ENCODE measurements around the gene FAM181B. TPM values are rescaled to one million over a fixed set of nuclear protein-coding genes. Genes with fewer than 3 reads are reported as not detected.

The FAM181B gene
- total and polyA plus RNA-seq, 11 donors = 0.06 to 0.35 (median 0.10) TPM; not detected in 3

DNA sequence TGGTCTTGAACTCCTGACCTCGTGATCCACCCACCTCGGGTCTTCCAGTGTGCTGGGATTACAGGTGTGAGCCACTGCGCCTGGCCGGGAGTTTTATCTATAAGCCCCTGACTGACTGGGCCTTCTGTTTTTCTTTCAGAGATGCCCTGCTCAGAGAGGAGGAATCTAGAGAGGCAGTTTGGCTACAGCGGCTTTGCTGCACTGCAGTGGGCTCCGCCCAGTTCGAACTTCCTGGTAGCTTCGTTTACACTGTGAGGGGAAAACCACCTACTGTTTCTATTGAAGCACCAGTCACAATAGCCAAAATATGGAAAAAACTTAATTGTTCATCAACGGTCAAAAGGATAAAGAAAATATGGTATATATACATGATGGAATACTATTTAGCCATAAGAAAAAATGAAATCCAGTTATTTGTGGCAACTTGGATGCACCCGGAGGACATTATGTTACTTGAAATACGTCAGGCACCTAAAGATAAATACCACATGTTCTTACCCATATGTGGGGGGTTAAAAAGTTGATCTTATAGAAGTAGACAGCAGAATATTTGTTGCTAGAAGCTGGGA is 31.9 kb upstream of the FAM181B start:
- H3K27me3 ChIP-seq = peaks cover 0 to 3% (median 0%) of the 10 kb centered on the region in 9 donors
- ATAC-seq (no peak), DNase-seq (no peak)
- H3K36me3 ChIP-seq = no peaks in the 10 kb centered on the region
- no peaks in the 10 kb centered on the region for H3K4me1 ChIP-seq
- H3K27ac ChIP-seq = no peak overlapping the region
- H3K9me3 ChIP-seq = no peaks in the 10 kb centered on the region
- WGBS, 4 donors = 62 to 68% (median 65%) methylated on average over 11 of the region's 11 CpGs
- TF ChIP-seq, protein P1, sequence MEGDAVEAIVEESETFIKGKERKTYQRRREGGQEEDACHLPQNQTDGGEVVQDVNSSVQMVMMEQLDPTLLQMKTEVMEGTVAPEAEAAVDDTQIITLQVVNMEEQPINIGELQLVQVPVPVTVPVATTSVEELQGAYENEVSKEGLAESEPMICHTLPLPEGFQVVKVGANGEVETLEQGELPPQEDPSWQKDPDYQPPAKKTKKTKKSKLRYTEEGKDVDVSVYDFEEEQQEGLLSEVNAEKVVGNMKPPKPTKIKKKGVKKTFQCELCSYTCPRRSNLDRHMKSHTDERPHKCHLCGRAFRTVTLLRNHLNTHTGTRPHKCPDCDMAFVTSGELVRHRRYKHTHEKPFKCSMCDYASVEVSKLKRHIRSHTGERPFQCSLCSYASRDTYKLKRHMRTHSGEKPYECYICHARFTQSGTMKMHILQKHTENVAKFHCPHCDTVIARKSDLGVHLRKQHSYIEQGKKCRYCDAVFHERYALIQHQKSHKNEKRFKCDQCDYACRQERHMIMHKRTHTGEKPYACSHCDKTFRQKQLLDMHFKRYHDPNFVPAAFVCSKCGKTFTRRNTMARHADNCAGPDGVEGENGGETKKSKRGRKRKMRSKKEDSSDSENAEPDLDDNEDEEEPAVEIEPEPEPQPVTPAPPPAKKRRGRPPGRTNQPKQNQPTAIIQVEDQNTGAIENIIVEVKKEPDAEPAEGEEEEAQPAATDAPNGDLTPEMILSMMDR (IDR thresholded peaks at IDR 0.05) = no peak
- no peak for TF ChIP-seq POLR2A (IDR thresholded peaks at IDR 0.05)
- no peak overlapping the region for H3K4me3 ChIP-seq
- intact Hi-C loops (cut with DNase I) = no loop called here

DNA sequence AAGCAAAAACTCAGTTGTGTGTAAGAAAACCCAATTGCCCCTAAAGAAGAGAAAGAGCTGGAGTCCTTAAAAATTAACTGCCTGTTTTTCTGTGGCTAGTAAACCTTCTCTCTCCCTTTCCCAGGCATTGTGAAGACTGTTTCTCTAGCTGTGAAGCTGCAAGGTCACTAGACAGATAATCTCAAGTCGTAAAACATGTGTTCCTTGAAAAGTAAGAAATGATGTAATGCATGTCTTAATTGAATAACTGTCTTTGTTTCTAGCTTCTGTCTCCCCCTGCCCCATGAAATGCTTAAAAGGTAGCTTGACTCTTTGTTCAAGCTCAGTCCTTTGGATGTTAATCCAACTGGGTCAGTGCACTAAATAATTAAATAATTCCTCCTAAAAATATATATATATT is 29.5 kb upstream of the FAM181B start:
- DNase-seq = no peak
- Histone ChIP-seq H3K27ac (no peak overlapping the region), H3K9me3 (no peaks in the 10 kb centered on the region), H3K4me1 (no peaks in the 10 kb centered on the region), H3K36me3 (no peaks in the 10 kb centered on the region), H3K4me3 (no peak overlapping the region), H3K27me3 (peaks cover 0 to 3% (median 0%) of the 10 kb centered on the region in 9 donors)
- WGBS, 4 donors = 58 to 69% (median 64%) methylated on average over 1 of the region's 1 CpG
- no peak for ATAC-seq
- intact Hi-C loops (cut with DNase I) = no loop called here
- no peak for TF ChIP-seq POLR2A (IDR thresholded peaks at IDR 0.05)

DNA sequence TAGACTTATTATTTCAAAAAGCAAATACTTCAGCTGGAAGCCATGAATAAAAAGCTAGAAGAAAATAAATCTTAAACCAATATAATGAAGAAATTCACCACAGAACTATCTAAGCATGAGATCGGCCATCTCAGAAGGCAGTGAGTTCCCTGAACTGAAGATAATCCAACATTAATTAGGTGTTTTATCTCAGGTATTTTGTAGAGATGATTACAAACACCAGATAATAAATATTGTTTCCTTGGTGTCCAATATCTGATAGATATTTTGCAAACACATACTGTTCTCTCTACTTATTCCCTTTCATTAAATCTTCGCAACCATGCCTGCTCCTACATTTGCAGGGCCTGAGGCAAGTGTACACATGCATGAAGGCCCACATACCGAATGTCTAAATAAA is 26.0 kb upstream of the FAM181B start:
- Histone ChIP-seq H3K4me1 (peaks cover 0 to 3% (median 0%) of the 10 kb centered on the region in 12 donors), H3K27me3 (no peaks in the 10 kb centered on the region), H3K4me3 (no peak overlapping the region), H3K27ac (no peak overlapping the region), H3K36me3 (no peaks in the 10 kb centered on the region), H3K9me3 (no peaks in the 10 kb centered on the region)
- TF ChIP-seq POLR2A (IDR thresholded peaks at IDR 0.05) = no peak
- TF ChIP-seq, protein P1 (IDR thresholded peaks at IDR 0.05) = no peak
- intact Hi-C loops (cut with DNase I) = no loop called here
- 89 to 97% (median 92%) methylated on average over 3 of the region's 3 CpGs for WGBS, 4 donors
- no peak for ATAC-seq
- no peak for DNase-seq

DNA sequence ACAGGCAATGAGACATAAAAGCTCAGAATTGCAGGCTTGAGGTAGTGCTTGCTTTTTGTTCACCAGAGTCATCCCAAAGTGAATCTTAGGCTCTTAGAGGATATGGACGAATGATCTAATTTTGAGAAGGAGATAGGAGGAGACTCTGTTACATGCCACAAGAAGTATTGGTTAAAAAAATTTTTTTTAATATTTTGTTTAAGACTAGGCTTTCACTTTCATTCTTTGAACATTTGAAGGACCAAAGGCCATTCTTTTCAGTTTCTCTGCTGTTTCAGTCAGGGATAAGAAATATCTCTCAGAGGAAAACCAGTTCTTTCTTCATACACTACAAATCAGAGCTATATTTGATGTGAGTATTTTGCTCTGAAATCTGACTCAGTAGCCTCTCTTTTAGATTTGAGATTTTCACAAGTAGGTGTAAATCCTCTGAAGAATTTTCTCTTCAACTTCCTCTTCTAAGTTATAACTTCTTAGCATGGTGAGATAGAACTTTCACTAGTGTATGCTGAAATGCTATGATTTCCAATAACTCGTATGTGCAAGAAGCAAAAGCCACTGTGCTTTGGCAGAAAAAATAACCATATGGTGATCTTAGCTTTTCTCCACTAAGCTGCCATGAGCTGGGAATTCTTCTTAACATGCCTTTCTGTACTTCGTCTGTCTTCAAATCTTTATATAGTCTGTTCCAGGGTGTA is 24.1 kb upstream of the FAM181B start:
- no peak for TF ChIP-seq POLR2A (IDR thresholded peaks at IDR 0.05)
- TF ChIP-seq, protein P1 (IDR thresholded peaks at IDR 0.05) = no peak
- no peaks in the 10 kb centered on the region for H3K36me3 ChIP-seq
- H3K27me3 ChIP-seq = no peaks in the 10 kb centered on the region

More for the DNA sequence above, 24.1 kb upstream of the FAM181B start:
- peak overlapping the region in 1 of 12 donors; percentile 2 for H3K4me3 ChIP-seq
- H3K27ac ChIP-seq = no peak overlapping the region
- WGBS, 4 donors = 59 to 66% (median 64%) methylated on average over 3 of the region's 3 CpGs
- H3K4me1 ChIP-seq = peaks cover 0 to 3% (median 0%) of the 10 kb centered on the region in 12 donors
- intact Hi-C loops (cut with DNase I) = no loop called here
- ATAC-seq = no peak
- no peak for DNase-seq
- no peaks in the 10 kb centered on the region for H3K9me3 ChIP-seq

All from heart left ventricle (tissue), 16 donors.